ENCODE results near the gene DPCD.

DNA sequence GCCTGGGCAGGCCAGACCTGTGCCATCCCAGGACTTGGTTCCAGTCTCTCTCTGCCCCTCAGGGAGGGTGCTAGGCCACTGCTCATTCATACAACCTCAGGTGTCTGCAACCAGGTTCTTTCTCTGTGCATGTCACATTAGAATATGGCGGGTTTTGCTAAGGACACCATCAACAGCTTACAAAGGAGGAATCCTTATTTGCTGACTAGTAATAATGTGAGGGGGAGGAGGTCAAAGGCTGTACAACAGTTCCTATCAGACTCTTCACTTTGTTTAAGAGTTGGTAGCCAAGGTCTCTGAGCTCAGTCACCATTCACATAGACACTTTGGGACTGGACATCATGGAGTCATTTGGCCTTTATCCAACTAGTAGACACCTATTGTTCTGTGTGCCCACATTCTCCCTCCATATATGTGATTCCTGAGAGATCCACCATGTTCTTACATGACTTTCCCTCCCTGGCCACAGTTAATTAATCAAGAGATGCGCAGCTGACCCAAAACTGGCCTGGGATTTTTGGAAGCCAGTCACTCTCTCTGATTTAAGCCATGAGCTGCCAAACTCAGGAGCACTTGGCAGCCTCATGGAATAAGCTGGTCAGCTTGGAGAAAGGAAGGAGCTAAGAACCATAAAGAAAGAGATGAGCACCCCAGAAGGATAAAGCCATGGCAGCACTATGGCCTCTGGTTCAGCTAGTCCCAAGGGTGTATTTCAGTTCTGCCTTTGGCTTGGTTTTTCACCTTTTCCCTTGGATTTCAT, 51.2 kb downstream of the DPCD start:
- TF ChIP-seq TCF12 (IDR thresholded peaks at IDR 0.05; ENCODE audit: low read depth) (no peak), EP300 (IDR thresholded peaks at IDR 0.05; ENCODE audit: borderline replicate concordance) (no peak), FOXM1 (IDR thresholded peaks at IDR 0.05; ENCODE audit: borderline replicate concordance, low read depth) (no peak), CREB1 (IDR thresholded peaks at IDR 0.05; ENCODE audit: low read depth) (no peak), TAF1 (IDR thresholded peaks at IDR 0.05; ENCODE audit: low read depth) (no peak), MAX (IDR thresholded peaks at IDR 0.05) (no peak), CEBPB (IDR thresholded peaks at IDR 0.05) (no peak), RAD21 (IDR thresholded peaks at IDR 0.05; ENCODE audit: low read depth) (no peak), NFIC (IDR thresholded peaks at IDR 0.05) (no peak), ZBTB7A (IDR thresholded peaks at IDR 0.05; ENCODE audit: low read depth) (no peak), TEAD4 (IDR thresholded peaks at IDR 0.05) (no peak), EGR1 (IDR thresholded peaks at IDR 0.05) (no peak), YY1 (IDR thresholded peaks at IDR 0.05; ENCODE audit: low read depth) (no peak)
- TF ChIP-seq, protein P1, sequence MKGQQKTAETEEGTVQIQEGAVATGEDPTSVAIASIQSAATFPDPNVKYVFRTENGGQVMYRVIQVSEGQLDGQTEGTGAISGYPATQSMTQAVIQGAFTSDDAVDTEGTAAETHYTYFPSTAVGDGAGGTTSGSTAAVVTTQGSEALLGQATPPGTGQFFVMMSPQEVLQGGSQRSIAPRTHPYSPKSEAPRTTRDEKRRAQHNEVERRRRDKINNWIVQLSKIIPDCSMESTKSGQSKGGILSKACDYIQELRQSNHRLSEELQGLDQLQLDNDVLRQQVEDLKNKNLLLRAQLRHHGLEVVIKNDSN (IDR thresholded peaks at IDR 0.05), result no peak

Measured in Ishikawa (cell line).